HG03378 (cell line): Measurements from ENCODE around the gene FAAP100.
"Not testable (repeated sequence)": the region's sequence is repeated elsewhere in the genome, so short reads cannot be mapped to it uniquely, and the experiment has no call there.

Experiments
- ATAC-seq: cut with Tn5 transposase; IDR thresholded peaks from one replicate; pipeline ENCODE4 v1.9.1; 2021; ENCODE audit warnings: mild to moderate bottlenecking, moderate library complexity; ENCODE audit not compliant: unreplicated experiment

FAAP100 gene

GRCh38 chr17:81539571-81539900 lies 12.6 kb downstream of the FAAP100 start:
- no peak for ATAC-seq

GRCh38 chr17:81538651-81539570 lies 13.2 kb downstream of the FAAP100 start:
- ATAC-seq, result no peak

DNA sequence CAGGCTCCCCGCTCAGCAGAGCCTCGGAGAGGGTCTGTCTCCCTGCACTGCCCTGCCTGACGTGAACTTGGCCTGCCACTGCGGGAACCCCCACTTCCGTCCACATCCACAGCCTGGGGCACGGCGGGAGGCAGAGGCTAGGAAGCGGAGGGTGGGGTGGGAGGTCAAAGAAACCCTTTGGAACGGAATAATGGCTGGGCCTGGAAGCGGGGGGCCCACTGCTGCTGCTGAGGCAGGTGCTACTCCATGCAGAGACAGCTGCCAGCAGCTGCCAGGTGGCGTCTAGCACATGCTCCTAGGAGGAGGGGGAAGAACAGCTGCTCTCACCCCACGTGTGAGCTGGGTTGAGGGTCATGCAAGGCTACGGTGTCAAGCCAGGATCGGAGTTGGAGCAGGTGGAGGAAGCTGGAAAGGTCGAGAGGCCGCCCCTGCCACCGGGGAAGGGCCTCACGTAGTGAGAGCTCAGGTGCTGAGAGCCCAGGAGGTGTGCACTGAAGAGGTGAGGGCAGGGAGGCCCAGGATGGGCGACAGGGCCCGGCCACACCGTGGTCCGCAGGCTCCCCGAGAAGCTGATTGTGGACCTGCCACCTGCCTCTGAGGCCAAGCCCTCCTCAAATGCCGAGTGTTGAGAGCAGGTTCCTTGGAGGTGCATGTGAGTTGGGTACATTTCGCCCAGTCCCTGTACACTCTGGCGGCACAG lies 14.1 kb downstream of the FAAP100 start:
- no peak for ATAC-seq

GRCh38 chr17:81537343-81537855 lies 14.8 kb downstream of the FAAP100 start:
- ATAC-seq, result no peak

GRCh38 chr17:81536299-81537290 lies 15.6 kb downstream of the FAAP100 start:
- ATAC-seq, result no peak

DNA sequence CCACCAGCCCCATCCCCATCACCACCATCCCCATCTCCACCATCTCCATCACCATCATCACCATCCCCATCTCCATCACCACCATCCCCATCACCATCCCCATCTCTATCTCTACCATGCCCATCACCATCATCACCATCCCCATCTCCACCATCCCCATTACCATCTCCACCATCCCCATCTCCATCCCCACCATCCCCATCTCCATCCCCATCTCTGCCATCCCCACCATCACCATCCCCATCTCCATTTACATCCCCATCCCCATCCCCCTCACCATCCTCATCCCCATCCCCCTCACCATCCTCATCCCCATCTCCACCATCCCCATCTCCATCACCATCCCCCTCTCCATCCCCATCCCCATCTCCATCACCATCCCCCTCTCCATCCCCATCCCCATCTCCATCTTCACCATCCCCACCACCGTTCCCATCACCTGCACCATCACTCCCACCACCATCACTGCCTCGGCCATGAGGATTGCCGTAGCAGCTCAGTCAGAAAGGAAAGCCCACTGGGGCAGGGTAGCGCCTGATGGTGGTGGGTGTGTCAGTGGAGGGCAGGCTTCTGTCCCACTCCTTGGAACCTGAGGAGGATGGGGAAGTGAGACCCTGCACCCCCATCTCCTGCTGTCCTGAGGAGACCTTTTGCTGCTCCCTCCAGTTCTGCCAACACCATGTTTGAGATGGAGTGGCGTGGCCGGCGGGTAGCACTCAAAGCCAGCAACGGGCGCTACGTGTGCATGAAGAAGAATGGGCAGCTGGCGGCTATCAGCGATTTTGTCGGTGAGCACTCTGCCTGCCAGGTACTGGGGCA lies 16.5 kb downstream of the FAAP100 start:
- no peak for ATAC-seq

DNA sequence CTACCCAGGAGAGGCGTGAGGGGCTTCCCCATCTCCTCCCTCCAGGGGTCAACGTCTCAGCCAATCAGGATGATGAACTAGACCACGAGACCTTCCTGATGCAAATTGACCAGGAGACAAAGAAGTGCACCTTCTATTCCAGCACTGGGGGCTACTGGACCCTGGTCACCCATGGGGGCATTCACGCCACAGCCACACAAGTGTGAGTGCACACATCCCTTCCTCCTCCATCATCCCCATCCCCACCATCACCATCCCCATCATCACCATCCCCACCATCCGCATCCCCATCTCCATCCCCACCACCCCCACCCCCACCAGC lies 17.2 kb downstream of the FAAP100 start:
- ATAC-seq, result no peak

GRCh38 chr17:81534157-81535006 lies 17.8 kb downstream of the FAAP100 start:
- ATAC-seq, result no peak

DNA sequence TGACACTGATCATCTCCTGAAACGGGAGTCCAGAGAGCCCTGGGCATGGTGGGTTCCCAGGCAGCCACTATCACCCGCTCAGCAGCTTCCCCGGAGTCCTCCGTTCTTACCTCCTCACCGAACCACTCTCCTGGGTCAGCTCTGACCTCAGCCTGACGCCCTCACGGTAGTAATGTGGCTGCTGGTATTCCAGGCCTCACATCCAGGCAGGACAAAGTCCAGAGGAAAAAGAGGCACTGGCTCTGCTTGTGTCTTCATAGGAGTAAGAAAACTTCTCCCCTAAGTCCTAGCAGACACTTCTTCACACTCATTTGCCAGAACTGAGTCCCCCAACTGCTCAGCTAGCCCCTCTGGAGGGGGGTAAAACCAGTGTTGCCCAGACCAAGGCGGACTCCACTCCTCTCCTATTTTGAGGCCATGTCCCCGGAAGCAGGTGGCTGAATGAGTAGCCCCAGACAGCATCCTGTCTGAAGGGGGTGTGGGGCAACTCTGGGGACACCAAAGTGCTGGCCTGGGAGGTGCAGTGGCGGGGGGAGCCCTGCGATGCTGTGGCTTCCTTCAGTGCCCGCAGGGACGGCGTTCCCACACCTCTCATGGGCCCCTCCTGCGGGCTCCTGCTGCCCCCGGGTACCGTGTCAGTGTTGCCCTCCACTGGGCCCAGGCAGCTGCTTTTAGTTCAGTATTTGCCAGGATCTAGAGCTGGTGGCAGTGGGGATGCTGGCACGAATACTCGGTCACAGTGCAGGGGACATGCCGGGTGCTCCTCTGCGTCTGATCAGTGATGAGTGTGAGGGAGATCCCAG lies 18.6 kb downstream of the FAAP100 start:
- ATAC-seq, result no peak

GRCh38 chr17:81532490-81533287 lies 19.5 kb downstream of the FAAP100 start:
- no peak for ATAC-seq

GRCh38 chr17:81531998-81532404 lies 20.2 kb downstream of the FAAP100 start:
- ATAC-seq, result not testable (repeated sequence)

DNA sequence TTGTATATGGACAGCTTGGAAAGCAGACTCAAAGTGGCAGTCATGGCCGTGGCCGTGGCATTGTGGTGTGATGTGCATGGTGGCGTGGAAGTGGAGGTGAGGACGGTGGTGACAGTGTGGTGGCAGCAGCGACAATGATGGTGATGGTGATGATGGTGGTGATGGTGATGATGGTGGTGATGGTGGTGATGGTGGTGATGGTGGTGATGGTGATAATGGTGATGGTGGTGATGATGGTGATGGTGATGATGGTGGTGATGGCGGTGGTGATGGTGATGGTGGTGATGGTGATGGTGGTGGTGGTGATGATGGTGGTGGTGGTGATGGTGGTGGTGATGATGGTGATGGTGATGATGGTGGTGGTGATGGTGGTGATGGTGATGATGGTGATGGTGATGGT lies 21.1 kb downstream of the FAAP100 start:
- ATAC-seq, result not testable (repeated sequence)

- ATAC-seq, result no peak
These were observed 22.7 kb downstream of the FAAP100 start for GRCh38 chr17:81529437-81529803.

- ATAC-seq, result no peak
These were observed 23.3 kb downstream of the FAAP100 start for GRCh38 chr17:81528651-81529436.

DNA sequence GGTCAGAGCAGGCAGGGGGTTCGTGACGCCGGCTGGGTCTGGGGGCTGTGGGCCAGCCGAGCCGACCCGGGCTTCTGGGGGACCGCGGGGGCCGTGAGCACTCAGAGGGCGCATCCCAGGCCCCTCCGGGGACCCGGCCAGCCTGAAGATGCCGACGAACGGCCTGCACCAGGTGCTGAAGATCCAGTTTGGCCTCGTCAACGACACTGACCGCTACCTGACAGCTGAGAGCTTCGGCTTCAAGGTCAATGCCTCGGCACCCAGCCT lies 23.8 kb downstream of the FAAP100 start:
- no peak for ATAC-seq

- ATAC-seq, result no peak
These were observed 24.4 kb downstream of the FAAP100 start, which contains the start of gene FSCN2 for GRCh38 chr17:81527591-81528383. TSS of gene FSCN2 (plus strand) at chr17:81528377. CDS start at chr17:81528532, 155 bp downstream.
